ENCODE results near the gene RPA3.
A peak's percentile ranks its signal among the peaks of the same experiment; 100 is the strongest.

Gene RPA3

GRCh38 chr7:7750571-7751242 lies 32.3 kb upstream of the RPA3 start:
- Histone ChIP-seq H3K27ac (ENCODE audit: low read depth, low read length, poor library complexity, severe bottlenecking) (no peak overlapping the region), H2AFZ (ENCODE audit: low read length) (no peak overlapping the region)

DNA sequence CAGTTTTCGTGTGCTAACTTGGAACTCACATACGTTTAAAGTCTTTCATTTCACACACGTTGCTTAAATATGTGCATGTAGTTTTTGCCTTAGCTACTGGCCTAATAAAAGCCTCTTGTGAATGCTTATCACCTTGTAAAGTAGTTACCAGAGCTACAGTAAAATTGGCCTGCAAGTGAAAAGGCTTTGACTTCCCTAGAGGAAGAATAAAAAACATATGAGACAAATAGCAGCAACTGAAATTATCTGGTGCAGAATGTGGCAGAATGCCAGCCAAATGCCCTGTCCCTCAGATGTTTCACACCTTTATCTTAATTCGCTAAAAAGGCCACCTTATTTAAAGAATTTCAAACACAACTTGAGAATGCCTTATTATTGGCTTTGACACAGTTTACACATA lies 28.1 kb upstream of the RPA3 start:
- H4K20me1 ChIP-seq (ENCODE audit: insufficient read depth, low read length): no peaks in the 10 kb centered on the region
- peak overlapping the region; percentile 16 for H3K27ac ChIP-seq (ENCODE audit: low read depth, low read length, poor library complexity, severe bottlenecking)
- H3K9me3 ChIP-seq (ENCODE audit: low read length): no peaks in the 10 kb centered on the region
- no peaks in the 10 kb centered on the region for H3K9me2 ChIP-seq (ENCODE audit: low read depth, low read length)
- no peak overlapping the region for H3K9ac ChIP-seq (ENCODE audit: low read length)
- no peaks in the 10 kb centered on the region for H3K79me2 ChIP-seq (ENCODE audit: insufficient read depth, low read length)
- no peak overlapping the region for H3K4me2 ChIP-seq (ENCODE audit: low read length)
- no peak overlapping the region for H2AFZ ChIP-seq (ENCODE audit: low read length)
- H3K36me3 ChIP-seq (ENCODE audit: insufficient read depth, low read length): no peaks in the 10 kb centered on the region
- H3K4me3 ChIP-seq (ENCODE audit: low read depth, low read length, poor library complexity, severe bottlenecking): no peak overlapping the region
- H3F3A ChIP-seq (ENCODE audit: insufficient read depth, low read length): no peaks in the 10 kb centered on the region
- TF ChIP-seq CTCF (IDR thresholded peaks at IDR 0.05; ENCODE audit: low read length): no peak
- no peak for TF ChIP-seq EZH2 (IDR thresholded peaks at IDR 0.05; ENCODE audit: borderline replicate concordance, low read length)
- no peaks in the 10 kb centered on the region for H3K27me3 ChIP-seq (ENCODE audit: insufficient read depth, low read length)
- H3K4me1 ChIP-seq (ENCODE audit: insufficient read depth, low read length, severe bottlenecking): peaks cover 18% of the 10 kb centered on the region

More at GRCh38 chr7:7750571-7751242, 32.3 kb upstream of the RPA3 start:
- Histone ChIP-seq H3K36me3 (ENCODE audit: insufficient read depth, low read length) (no peaks in the 10 kb centered on the region), H3K9ac (ENCODE audit: low read length) (no peak overlapping the region), H3K79me2 (ENCODE audit: insufficient read depth, low read length) (no peaks in the 10 kb centered on the region), H3K9me2 (ENCODE audit: low read depth, low read length) (no peaks in the 10 kb centered on the region), H4K20me1 (ENCODE audit: insufficient read depth, low read length) (no peaks in the 10 kb centered on the region), H3K9me3 (ENCODE audit: low read length) (no peaks in the 10 kb centered on the region), H3K4me3 (ENCODE audit: low read depth, low read length, poor library complexity, severe bottlenecking) (no peak overlapping the region), H3K4me1 (ENCODE audit: insufficient read depth, low read length, severe bottlenecking) (peaks cover 11% of the 10 kb centered on the region), H3F3A (ENCODE audit: insufficient read depth, low read length) (no peaks in the 10 kb centered on the region), H3K4me2 (ENCODE audit: low read length) (no peak overlapping the region), H3K27me3 (ENCODE audit: insufficient read depth, low read length) (no peaks in the 10 kb centered on the region)
- TF ChIP-seq CTCF (IDR thresholded peaks at IDR 0.05; ENCODE audit: low read length) (no peak), EZH2 (IDR thresholded peaks at IDR 0.05; ENCODE audit: borderline replicate concordance, low read length) (no peak)

GRCh38 chr7:7745966-7746365 lies 27.6 kb upstream of the RPA3 start:
- Histone ChIP-seq H4K20me1 (ENCODE audit: insufficient read depth, low read length) (no peaks in the 10 kb centered on the region), H3K4me2 (ENCODE audit: low read length) (peak overlapping the region; percentile 38), H3F3A (ENCODE audit: insufficient read depth, low read length) (no peaks in the 10 kb centered on the region), H3K27ac (ENCODE audit: low read depth, low read length, poor library complexity, severe bottlenecking) (peak overlapping the region; percentile 16), H3K9ac (ENCODE audit: low read length) (no peak overlapping the region), H3K4me3 (ENCODE audit: low read depth, low read length, poor library complexity, severe bottlenecking) (no peak overlapping the region), H3K27me3 (ENCODE audit: insufficient read depth, low read length) (no peaks in the 10 kb centered on the region), H3K79me2 (ENCODE audit: insufficient read depth, low read length) (no peaks in the 10 kb centered on the region), H2AFZ (ENCODE audit: low read length) (no peak overlapping the region), H3K4me1 (ENCODE audit: insufficient read depth, low read length, severe bottlenecking) (peaks cover 18% of the 10 kb centered on the region), H3K36me3 (ENCODE audit: insufficient read depth, low read length) (no peaks in the 10 kb centered on the region), H3K9me2 (ENCODE audit: low read depth, low read length) (no peaks in the 10 kb centered on the region), H3K9me3 (ENCODE audit: low read length) (no peaks in the 10 kb centered on the region)
- TF ChIP-seq CTCF (IDR thresholded peaks at IDR 0.05; ENCODE audit: low read length): no peak
- TF ChIP-seq EZH2 (IDR thresholded peaks at IDR 0.05; ENCODE audit: borderline replicate concordance, low read length): no peak

Data from OCI-LY1 (cell line).